NCI-H1436 treated with DMSO at 0.1 percent for 48 hours (cell line): Measurements from ENCODE around the gene PCYT2.

Experiments
- DNase-seq: peaks from one replicate; lab custom pipeline; 2025; lab: John Stamatoyannopoulos, UW

Gene PCYT2

GRCh38 chr17:81942167-81942553 is 31.0 kb upstream of the PCYT2 start:
- no peak for DNase-seq

- no peak for DNase-seq
Observed at GRCh38 chr17:81941484-81942166, 30.4 kb upstream of the PCYT2 start.

DNA sequence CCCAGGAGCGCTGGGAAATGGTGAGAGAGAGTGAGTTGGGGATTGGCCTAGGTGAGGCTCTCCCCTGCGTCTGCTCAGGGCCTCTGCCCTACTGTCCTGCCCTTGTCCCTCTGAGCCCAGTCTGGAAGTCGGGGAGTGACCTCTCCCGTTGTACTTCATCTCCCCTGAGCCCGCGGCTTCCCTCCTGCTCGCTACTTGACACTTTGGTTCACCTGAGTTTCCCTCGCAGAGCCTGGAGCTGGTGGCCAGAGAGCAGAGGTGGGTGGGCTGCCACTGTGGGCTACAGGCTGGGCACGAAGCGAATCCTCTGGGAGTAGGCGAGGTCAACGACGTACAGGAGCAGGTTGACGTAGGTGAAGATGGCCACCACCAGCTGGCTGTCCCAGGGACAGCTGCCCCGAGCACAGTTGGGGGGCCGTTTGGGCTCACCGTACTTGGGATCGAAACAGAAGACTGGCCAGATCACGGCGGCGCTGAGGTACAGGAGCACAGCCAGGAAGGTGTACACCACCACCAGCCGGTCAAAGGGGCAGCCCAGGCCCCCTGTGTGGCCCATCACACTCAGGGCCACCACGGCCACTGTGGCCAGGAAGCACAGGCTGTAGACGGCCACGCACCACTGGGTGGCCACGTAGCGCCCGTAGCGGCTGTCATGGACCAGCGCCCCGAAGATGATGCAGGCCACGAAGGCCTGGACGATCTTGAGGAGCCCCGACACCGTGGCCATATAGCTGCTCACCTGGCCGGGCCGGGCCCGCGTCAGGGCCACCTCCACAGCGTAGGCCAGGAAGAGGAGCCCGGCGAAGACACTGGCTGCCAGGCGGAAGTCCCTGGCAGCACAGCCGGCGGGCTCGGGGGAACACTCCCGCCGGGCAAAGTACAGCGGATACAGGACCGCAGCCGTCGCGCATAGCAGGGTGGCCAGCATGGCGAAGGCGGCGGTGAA is 29.6 kb upstream of the PCYT2 start:
- no peak for DNase-seq

- DNase-seq, result no peak
Observed at GRCh38 chr17:81939881-81940385, 28.7 kb upstream of the PCYT2 start.

DNA sequence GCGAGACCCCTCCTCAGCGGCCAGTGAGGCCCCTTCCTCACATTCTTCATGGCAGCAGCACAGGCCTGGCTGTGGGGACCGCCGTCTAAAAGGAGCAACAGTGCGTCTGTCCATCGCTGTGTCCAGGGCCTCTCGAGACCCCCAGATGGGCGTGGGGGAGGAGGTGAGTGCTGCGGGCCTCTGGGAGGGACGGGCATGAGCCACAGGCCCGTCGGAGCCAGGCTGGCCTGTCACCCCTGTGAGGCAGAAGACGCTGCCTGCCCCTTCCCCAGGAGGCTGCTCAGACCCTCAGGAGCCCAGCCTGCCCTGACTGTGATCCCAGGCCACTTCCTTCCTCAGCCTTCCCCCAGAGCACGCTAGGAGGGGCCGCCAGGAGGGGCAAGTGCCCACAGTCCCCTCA is 28.0 kb upstream of the PCYT2 start:
- DNase-seq, result no peak

DNA sequence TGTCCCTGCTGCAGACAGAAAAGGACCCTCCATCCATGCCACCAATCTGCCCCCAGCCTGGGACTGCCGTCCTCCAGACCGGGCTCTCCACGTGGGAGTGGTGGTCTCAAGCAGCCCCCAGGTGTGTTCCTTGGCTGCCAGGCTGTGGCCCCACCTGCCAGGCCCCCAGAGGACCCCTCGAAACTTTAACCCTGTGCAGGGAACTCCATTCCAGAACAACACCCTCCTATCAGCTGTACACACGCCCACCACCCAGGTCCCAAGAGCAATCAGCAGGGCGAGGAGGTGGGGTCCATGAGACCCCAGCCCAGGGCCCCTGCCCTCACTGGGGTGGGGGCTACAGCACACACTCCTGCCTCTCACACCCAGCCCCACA is 24.5 kb upstream of the PCYT2 start:
- DNase-seq, result no peak

DNA sequence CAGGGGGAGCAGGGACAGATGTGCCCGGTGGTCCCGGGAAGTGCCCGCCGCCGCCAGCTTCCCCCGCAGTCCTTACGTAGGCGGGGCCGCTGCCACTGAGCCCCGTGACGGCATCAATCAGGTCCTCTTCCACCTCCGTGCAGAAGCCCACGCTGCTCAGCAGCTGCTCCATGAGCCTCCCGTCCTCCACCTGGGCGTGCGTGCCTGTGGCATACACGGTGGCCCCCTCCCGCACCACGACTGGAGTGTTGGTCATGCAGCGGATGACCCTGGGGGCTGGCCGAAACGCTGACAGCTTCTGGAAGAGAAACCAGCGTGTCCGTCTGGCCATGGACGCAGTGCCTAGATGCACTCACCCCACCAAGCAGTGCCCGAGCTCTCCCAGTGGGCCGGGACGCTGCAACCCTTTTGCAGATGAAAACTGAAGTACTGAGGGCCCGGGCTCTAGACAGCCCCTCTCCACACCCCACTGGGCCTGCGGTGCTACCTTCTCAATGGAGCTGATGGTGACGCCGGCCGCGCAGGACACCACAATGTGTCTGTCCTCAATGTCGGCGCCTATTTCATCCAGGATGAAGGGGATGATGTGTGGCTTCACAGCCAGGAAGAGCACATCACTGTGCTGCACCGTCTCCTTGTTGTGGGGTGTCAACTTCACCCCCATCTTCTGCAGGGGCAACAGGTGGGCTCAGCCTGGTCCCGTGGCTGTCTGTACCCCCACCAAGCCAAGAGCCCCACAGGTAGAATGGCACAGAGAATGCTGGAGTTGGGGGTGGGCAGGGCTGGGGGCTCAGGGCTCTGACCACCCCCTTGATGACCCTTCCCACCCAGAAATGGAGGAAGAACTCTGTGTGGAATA is 23.9 kb upstream of the PCYT2 start:
- DNase-seq, result no peak

GRCh38 chr17:81934098-81934757 is 23.0 kb upstream of the PCYT2 start:
- no peak for DNase-seq

DNA sequence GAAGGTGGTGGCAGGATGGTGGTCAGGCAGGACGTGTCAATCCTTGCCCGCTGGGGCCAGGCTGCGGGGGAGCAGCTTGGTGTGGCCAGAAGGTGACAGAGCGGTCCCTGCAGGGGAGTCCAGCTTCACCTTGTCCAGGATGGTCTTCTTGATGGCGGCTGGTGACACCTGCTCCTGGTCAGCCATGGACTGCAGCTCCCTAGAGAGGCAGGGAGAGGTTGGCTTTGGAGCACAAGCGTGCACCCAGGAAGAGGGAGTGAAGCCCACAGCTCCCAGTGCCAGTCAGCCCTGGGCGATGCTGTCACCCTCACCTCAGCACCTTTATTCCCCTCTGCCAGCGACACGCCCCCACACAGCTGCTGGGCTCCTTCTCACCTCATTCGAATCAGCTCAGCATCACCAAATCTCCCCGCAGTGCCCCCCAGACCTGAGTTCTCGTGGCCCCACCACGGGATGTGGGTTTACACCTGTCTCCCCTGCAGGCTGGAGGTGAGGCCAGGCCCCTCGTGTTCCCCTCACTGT is 22.0 kb upstream of the PCYT2 start:
- no peak for DNase-seq

DNA sequence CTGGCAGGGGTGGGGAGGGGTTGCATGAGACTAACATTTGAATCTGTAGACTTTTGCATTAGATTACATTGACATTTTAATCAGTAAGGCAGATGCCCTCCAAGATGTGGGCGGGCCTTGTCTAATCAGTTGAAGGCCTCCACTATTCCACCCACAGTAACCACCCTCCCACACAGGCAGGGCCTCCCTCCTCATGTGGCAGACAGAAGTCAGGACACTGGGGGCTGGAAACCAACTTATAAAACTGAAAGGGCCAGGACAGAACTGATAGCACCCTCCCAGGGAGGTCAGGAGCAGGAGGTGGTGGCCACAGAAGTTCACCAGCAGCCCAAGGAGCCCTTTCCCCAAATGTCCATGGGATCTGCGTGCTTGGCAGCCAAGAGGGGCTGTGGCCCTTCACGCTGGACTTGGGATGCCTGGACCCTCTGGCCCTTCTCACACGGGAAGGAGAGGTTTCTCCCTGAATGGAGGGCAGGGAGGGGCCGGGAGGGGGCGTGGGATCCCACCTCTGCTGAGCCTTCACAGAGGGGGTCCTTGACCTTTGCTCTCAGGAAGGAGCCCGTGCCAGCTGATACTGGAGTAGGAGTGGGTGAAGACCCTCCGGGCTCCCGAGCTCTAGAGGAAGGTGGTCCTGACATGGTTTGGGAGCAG is 21.3 kb upstream of the PCYT2 start:
- DNase-seq, result no peak

DNA sequence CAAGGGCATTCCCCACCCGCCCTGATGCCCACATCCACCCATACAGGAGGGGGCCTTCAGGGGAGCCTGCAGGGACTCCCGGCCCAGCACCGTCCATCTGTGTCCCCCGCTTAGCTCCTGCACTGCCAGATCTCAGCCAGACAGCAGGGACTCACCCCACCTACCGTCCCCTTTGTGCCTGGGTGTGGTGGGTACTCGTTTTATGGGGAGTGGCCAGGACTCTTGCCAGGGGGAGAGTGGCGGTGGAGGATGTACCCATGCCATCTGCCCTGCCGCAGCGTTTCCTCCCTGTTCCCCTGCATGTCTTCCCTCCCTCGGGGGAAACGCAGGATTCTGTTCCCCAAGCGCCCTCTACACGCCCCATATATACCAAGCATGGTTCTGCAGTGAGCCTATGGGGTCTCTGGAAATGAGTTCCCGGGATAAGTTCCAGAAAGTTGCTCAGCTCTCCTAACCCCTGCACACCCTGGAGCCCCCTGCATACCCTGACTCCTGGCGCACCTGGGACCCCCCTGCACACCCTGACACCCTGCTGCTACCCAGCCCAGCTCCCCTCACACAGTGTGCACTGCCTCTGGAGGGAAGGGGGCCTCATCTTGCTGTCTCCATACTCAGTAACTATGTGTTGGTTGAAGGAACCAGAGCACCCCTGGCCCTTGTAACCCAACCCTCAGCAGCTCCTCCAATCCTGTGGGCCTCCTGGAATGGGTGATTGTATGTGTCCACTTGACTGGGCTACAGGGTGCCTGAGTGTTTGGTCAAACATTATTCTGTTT is 20.5 kb upstream of the PCYT2 start:
- DNase-seq, result no peak

- no peak for DNase-seq
Observed at GRCh38 chr17:81931189-81931556, 20.0 kb upstream of the PCYT2 start.

DNA sequence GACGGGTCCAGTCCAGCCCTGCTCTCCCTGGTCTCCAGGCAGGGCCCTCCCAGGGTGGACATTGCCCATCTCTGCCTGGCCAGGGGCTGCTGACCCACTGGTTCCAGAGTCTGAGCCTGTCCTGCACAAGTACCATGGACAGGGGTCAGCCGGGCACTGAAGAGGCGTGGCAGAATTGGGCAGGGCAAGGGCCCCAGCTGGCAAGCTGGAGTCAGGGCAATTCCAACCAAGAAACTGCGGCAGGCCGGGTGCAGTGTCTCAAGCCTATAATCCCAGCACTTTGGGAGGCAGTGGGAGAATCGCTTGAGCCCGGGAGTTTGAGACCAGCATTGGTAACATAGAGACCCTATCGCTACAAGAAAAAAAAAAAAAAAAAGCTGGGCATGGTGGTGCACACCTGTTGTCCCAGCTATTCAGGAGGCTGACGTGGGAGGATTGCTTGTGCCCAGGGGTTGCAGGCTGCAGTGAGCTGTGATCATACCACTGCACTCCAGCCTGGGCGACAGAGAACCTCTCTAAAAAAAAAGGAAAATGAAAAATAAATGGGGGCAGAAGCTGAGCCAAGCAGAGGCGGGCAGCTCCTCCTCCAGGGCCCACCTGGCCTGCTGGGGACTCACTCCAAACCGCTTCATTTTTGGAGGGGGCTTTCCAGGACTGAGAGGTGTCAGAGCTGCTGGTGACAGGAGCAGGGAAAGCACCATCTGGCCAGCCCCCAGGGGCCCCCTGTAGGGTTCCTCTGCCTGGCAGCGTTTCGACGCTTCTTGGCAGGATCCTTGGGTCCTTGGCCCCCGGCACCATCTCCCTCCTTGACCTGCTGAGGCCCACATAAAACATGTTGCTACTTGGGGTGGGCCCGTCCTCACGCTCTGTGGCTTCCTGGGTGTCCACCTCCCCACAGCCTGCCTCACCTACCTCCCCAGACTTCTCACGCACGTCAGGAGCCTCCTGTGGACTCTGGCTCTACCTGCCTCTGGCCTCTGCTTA is 19.2 kb upstream of the PCYT2 start:
- DNase-seq, result no peak

GRCh38 chr17:81929253-81930141 is 18.3 kb upstream of the PCYT2 start:
- DNase-seq, result no peak

DNA sequence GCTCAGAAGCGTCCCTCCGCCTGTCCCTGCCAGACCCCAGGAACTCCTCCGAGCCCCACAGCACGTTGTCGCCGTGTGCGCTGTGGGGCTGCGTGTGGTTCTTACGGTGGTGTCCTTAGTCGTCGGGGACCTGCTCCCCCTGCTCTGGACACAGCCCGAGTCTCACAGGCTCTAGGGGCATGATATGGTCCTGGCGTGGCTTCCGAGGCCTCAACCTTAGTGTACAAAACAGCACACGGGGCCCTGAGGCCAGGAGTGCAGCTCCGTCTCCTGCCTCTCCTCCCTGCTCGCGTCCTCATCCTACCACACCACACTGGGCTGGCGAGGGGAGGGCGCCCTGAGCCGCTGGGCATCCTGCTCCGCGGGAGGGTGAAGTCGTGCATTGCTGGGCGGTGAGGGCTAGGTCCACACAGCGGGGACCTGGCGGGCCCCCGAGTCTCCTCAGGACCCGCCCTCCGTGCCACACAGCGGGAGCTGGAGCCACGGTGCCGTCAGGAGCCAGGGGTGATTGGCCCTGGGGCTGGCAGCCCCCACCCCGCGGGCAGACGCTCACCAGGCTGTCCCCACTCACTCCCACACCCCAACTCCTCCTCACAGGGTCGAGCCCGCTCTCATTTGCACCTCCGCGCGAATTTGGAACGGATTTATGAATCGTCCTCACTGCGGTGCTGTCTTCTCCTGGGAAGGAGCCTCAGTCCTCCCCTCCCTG is 17.5 kb upstream of the PCYT2 start:
- DNase-seq, result no peak

DNA sequence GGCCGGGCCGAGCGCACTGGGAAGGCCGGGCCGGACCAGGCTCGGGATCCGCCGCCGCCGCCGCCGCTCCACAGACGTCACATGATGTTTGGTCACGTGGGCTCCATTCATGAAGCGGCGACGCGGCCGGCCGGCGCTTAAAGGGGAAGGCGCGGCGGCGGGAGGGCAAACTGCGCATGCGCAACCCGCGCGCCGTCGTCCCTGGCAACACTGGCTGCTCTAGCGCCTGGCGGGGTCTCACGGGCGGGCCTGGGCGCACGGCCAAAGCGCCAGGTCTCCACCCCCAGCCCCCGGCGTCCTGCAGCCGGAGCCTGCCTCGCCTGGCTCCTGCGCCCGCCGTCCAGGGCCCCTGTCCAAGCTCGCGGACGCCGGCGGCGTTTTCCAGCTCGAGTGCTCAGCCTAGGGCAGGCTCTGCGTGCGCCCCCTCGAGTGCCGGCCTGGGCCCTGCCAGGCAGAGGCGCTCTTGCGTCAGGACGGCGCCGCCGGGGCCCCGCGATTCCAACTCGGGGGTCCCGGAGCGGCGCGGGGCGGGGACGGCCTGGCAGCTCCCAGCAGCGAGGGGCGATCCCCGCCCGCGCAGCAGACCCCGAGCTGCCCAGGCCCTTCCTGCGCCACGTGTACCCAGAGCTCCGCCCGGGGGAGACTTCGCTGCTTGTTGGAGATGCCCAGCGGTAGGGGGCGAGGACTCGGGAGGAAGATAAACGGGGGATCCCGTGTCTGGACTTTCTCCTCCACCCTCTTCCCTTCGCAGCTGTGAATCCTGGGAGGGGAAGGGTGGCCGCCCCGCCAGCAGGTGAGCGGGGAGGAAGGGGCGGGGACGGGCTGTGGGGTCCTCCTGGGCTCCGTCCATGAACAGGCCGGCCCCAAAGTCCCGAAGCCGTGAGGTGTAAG is 16.7 kb upstream of the PCYT2 start, which contains the start of gene MAFG:
Gene MAFG, minus strand, starts transcription at position 83 of the 891 bp plus-strand sequence. CDS start 4,550 bp downstream, outside the sequence.
- DNase-seq, result peak; percentile 81
